ENCODE measurements around the gene CAMKK2. TPM values are rescaled to one million over a fixed set of nuclear protein-coding genes. Genes with fewer than 3 reads are reported as not detected.

CAMKK2 gene
- total and polyA plus RNA-seq, 12 donors = 7.5 to 42.9 (median 27.8) TPM

GRCh38 chr12:121278169-121279070, 18.1 kb downstream of the CAMKK2 start:
- H3K4me1 ChIP-seq (replicated peaks in 1 of 2) = peaks cover 13 to 21% of the 10 kb centered on the region in 2 donors
- H3K9me3 ChIP-seq (replicated peaks in 1 of 3) = no peaks in the 10 kb centered on the region
- DNase-seq = peak in 5 of 7 donors; percentile 30 to 69 (median 34)
- no peak overlapping the region for H3K4me3 ChIP-seq
- intact Hi-C loops (cut with DNase I) = no loop called here
- peak overlapping the region in 4 of 5 donors; percentile 28 to 85 (median 63) for H3K27ac ChIP-seq
- TF ChIP-seq POLR2A (IDR thresholded peaks at IDR 0.05) = no peak
- no peak for TF ChIP-seq CTCF (IDR thresholded peaks at IDR 0.05)
- WGBS, 4 donors = 79 to 93% (median 85%) methylated on average over 12 to 15 of the region's 15 CpGs
- peaks cover 0 to 10% of the 10 kb centered on the region in 2 donors for H3K36me3 ChIP-seq (replicated peaks in 1 of 2)
- H3K27me3 ChIP-seq = no peaks in the 10 kb centered on the region

DNA sequence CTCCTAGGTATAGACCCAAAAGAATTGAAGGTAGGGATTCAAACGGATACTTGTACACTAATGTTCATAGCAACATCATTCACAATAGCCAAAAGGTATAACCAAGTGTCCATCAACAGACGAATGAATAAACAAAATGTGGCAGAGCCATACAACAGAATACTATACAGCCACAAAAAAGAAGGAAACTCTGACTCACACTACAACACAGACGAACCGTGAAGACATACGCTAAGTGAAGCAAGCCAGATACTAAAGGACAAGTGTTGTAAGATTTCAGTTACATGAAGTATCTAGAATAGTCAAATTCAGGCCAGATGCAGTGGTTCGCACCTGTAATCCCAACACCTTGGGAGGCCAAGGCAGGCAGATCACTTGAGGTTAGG, 19.1 kb downstream of the CAMKK2 start:
- TF ChIP-seq CTCF (IDR thresholded peaks at IDR 0.05) = no peak
- no peak for TF ChIP-seq POLR2A (IDR thresholded peaks at IDR 0.05)
- WGBS, 4 donors = 78 to 98% (median 87%) methylated on average over 6 of the region's 6 CpGs
- H3K4me3 ChIP-seq = no peak overlapping the region

DNA sequence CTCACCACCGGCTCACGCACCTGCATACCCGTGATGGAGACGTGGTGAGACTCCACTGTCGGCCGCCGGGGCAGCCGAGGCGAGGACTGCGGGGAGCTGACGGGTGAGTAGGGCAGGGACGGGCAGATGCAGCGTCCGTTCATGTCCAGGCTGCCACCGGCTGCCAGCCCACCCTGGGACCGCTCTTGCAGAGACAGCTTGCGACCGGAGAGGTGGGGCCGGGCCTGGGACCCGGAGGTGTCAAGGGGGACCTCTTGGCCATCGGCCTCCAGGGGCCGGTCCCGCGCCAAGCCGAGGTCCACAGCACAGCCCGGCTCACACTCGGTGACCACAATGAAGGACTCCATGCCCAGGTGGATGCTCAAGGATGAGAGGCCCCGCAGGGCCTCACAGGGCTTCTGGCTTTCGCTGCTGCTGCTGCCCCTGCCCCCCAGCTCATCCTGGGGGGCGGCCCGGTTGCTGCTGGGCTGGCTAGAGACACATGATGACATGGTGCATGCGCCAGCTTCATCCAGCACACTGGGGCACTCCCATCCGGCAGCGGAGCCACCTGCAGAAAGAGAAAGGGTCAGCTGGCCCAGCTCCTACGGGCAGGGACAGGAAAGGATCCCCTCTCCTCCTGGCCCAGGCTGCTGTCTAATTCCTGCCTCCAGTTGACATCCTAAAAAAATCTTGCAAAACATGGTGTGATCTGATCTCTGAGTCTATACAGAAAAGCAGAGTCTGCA, 22.3 kb downstream of the CAMKK2 start:
- WGBS, 4 donors = 89 to 98% (median 97%) methylated on average over 5 to 35 of the region's 35 CpGs
- intact Hi-C loops (cut with DNase I) = no loop called here

More for the DNA sequence above, 19.1 kb downstream of the CAMKK2 start:
- Histone ChIP-seq H3K27me3 (no peaks in the 10 kb centered on the region), H3K27ac (peak overlapping the region in 2 of 5 donors; percentile 9 to 32), H3K36me3 (replicated peaks in 1 of 2) (peaks cover 0 to 15% of the 10 kb centered on the region in 2 donors), H3K4me1 (replicated peaks in 1 of 2) (peaks cover 13 to 21% of the 10 kb centered on the region in 2 donors), H3K9me3 (replicated peaks in 1 of 3) (no peaks in the 10 kb centered on the region)
- no peak for DNase-seq
- intact Hi-C loops (cut with DNase I) = no loop called here

More for the DNA sequence above, 22.3 kb downstream of the CAMKK2 start:
- Histone ChIP-seq H3K4me3 (no peak overlapping the region), H3K9me3 (replicated peaks in 1 of 3) (no peaks in the 10 kb centered on the region), H3K27me3 (no peaks in the 10 kb centered on the region), H3K4me1 (replicated peaks in 1 of 2) (peaks cover 7 to 12% of the 10 kb centered on the region in 2 donors), H3K36me3 (replicated peaks in 1 of 2) (peaks cover 0 to 18% of the 10 kb centered on the region in 2 donors), H3K27ac (no peak overlapping the region)
- TF ChIP-seq POLR2A (IDR thresholded peaks at IDR 0.05) (no peak), CTCF (IDR thresholded peaks at IDR 0.05) (no peak)
- DNase-seq = no peak
